ENCODE data around the gene SANBR.
"Not testable (repeated sequence)": the region's sequence is repeated elsewhere in the genome, so short reads cannot be mapped to it uniquely, and the experiment has no call there.

Gene SANBR

GRCh38 chr2:61065714-61066709 is at the start of gene SANBR:
Gene SANBR (plus strand): TSS chr2:61065871. CDS start chr2:61070351, 4,480 bp downstream.
- DNase-seq: peak; percentile 89

- DNase-seq: no peak
Measured at GRCh38 chr2:61015976-61016375, 49.7 kb upstream of the SANBR start.

GRCh38 chr2:61016392-61017002 is 49.2 kb upstream of the SANBR start:
- DNase-seq: peak; percentile 58

- peak; percentile 84 for DNase-seq
Measured at GRCh38 chr2:61017003-61017555, 48.6 kb upstream of the SANBR start.

GRCh38 chr2:61017556-61018317 is 47.9 kb upstream of the SANBR start, which contains the start of the genes PEX13 and PUS10:
Gene PEX13 (plus strand): TSS chr2:61017720. CDS start chr2:61017760, 40 bp downstream.
Gene PUS10 (minus strand): TSS chr2:61018255. CDS start chr2:61011890, 6,365 bp downstream.
- DNase-seq: peak; percentile 83

GRCh38 chr2:61018318-61018755 is 47.3 kb upstream of the SANBR start:
- peak; percentile 11 for DNase-seq

- no peak for DNase-seq
Measured at GRCh38 chr2:61018798-61019197, 46.9 kb upstream of the SANBR start.

- no peak for DNase-seq
Measured at GRCh38 chr2:61021228-61021660, 44.4 kb upstream of the SANBR start.

GRCh38 chr2:61023670-61024069 is 42.0 kb upstream of the SANBR start:
- no peak for DNase-seq

- DNase-seq: no peak
Measured at GRCh38 chr2:61029533-61029932, 36.1 kb upstream of the SANBR start.

- not testable (repeated sequence) for DNase-seq
Measured at GRCh38 chr2:61034592-61034991, 31.1 kb upstream of the SANBR start.

- DNase-seq: not testable (repeated sequence)
Measured at GRCh38 chr2:61036643-61037042, 29.0 kb upstream of the SANBR start.

- DNase-seq: no peak
Measured at GRCh38 chr2:61042807-61043206, 22.9 kb upstream of the SANBR start.

GRCh38 chr2:61044636-61045035 is 21.0 kb upstream of the SANBR start:
- peak; percentile 28 for DNase-seq

GRCh38 chr2:61045226-61045625 is 20.4 kb upstream of the SANBR start:
- no peak for DNase-seq

- DNase-seq: no peak
Measured at GRCh38 chr2:61045999-61046398, 19.7 kb upstream of the SANBR start.

GRCh38 chr2:61055557-61055956 is 10.1 kb upstream of the SANBR start:
- DNase-seq: peak; percentile 3

- no peak for DNase-seq
Measured at GRCh38 chr2:61057562-61057961, 8.1 kb upstream of the SANBR start.

- DNase-seq: no peak
Measured at GRCh38 chr2:61059382-61059781, 6.3 kb upstream of the SANBR start.

GRCh38 chr2:61074100-61074499 is 8.4 kb downstream of the SANBR start:
- no peak for DNase-seq

GRCh38 chr2:61085883-61086282 is 20.2 kb downstream of the SANBR start:
- no peak for DNase-seq

GRCh38 chr2:61089797-61090196 is 24.1 kb downstream of the SANBR start:
- DNase-seq: no peak

Measured in activated CD4-positive, alpha-beta T cell treated with anti-CD3 and anti-CD28 coated beads, Interleukin-10, Interleukin-2, amounts not matched to agents 100 ng/mL and 50 ng/mL, durations not matched to agents 16 hours and 8 hours (primary cell).